GM13976 (cell line): Measurements from ENCODE around the gene CNNM2.

Experiments
- DNase-seq: peaks from one replicate; pipeline ENCODE4 v3.0.0; 2012; ENCODE audit warnings: low spot score
- CTCF ChIP-seq: IDR thresholded peaks from 2 replicates; pipeline ENCODE4 v1.5.1; 2012; ENCODE audit warnings: borderline replicate concordance, mild to moderate bottlenecking; ENCODE audit not compliant: insufficient read depth; ENCODE audit errors: extremely low read depth, missing control alignments, control extremely low read depth
- in situ Hi-C: fragments of 300-500 bp; cut with MboI; formaldehyde crosslinking; loops from one replicate; pipeline ENCODE4 v1.12.0; 2022; ENCODE audit warnings: low sequenced_read_pairs, mixed read lengths, inconsistent platforms; ENCODE audit not compliant: unreplicated experiment

Gene CNNM2

DNA sequence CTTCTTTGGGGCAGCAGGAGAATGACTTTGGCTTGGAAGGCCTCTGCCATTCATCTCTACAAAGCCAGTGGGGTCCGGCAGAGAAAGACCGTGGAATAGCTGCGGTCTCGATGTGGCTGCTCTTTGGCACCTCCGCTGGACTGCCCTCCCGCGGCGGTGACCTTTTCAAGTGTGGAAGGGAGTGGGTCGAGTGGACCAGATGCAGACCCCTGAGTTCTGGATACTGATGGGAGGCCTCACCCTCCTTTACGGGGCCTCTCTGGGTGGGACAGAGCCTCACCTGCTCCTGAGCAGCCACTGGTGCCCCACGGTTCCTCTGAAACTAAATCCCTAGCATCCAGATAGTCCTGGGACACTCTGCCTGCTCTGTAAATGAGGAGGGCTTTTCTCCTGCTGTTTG lies 161.9 kb downstream of the CNNM2 start:
- DNase-seq = no peak
- in situ Hi-C loops = no loop called here
- TF ChIP-seq CTCF = no peak

DNA sequence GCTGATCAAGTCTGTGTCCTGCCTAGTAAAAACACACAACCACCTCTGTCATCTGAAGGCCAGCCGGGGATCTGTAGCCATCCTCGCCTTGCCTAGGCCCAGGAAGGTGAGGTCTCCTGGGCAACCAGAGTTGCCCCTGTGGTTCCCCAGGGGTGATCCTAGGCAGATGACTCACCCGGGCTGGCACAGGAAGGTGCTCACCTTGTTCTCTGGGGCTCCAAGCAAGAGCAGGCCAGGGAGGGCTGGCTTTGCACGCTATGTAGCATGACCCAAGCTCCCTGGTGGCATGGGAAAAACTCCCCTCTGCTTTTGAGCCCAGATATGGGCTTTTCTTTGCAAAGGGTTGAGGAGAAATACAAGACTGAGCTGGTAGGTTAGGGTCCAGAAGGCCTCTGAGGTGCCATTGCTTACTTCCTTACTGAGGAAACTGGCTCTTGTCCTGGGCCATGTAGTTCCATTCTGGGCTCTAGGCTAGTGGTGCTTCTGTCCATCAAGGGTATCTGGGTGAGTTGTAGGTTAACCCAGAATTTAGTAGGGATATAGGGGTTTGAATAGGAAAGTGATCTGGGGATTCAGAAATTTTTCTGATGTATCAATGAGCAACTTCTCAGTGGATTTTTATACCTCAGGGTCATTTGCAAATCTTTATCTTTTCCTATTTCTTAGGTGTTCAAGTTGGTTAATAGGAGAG lies 162.9 kb downstream of the CNNM2 start:
- in situ Hi-C loops = no loop called here
- no peak for TF ChIP-seq CTCF
- no peak for DNase-seq

- no peak for TF ChIP-seq CTCF
- in situ Hi-C loops = no loop called here
Observed at GRCh38 chr10:103082683-103083082, 164.6 kb downstream of the CNNM2 start.

DNA sequence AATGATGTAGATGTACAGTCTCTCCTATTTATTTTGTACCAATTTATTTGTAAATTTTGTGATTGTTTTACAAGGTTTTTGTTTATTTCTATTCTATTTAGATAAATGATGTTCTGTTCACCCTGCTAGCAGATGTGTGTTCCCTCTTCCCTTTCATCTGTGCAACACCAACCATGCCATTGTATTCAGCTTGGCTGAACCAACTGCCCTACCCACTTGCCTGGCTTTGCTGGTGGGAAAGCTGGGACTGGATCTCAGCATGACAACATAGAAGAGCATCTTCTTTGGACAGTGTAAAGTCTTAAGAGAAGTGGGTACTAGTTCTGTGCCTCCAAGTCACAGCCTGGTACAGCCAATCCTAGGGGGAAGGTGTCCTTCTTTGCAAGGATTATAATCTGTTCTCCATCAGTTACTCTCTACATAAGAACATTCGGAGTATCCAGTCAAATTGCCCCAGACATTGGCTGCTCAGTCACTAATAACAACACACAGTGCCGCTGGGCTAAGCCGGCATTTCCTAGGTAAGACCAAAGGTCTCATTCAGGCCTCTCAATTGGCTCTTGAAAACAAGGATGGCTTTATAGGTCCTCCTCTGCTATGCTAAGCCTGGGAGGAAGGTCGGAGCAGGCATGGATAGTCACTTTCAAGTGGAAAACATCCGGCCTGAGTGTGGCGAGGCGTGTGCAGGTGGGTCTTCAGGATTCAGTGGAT lies 165.3 kb downstream of the CNNM2 start:
- in situ Hi-C loops = no loop called here
- no peak for TF ChIP-seq CTCF
- no peak for DNase-seq

More at GRCh38 chr10:103082683-103083082, 164.6 kb downstream of the CNNM2 start:
- DNase-seq = no peak

- in situ Hi-C loops = no loop called here
- no peak for DNase-seq
- no peak for TF ChIP-seq CTCF
Observed at GRCh38 chr10:103083977-103084320, 165.9 kb downstream of the CNNM2 start.

DNA sequence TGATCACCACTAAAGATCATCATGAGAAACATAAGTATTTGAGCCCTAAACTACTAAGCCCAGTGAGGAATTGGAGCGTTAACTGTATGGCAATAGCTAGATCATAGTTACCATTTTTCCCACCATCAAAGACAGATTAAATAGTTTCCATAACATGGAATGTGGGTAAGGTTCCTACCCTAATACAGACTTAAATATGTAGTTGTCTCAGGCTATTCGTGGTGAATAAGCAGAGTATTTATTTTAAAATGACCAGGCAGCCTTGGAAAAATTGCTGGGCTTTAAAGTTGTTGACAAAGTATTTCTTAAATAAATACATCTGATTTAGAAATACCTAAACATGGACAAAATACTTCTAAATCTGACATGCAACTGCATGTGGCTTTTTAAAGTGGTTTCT lies 168.2 kb downstream of the CNNM2 start:
- no peak for DNase-seq
- in situ Hi-C loops = no loop called here
- TF ChIP-seq CTCF = no peak
